Measurements from ENCODE around the gene MRPS22. TPM values are rescaled to one million over a fixed set of nuclear protein-coding genes. Genes with fewer than 3 reads are reported as not detected.
"Not testable (repeated sequence)": the region's sequence is repeated elsewhere in the genome, so short reads cannot be mapped to it uniquely, and the experiment has no call there.

Gene MRPS22
- total RNA-seq, 4 donors from 2014 or later = 38.7 to 72.3 (median 45.9) TPM

DNA sequence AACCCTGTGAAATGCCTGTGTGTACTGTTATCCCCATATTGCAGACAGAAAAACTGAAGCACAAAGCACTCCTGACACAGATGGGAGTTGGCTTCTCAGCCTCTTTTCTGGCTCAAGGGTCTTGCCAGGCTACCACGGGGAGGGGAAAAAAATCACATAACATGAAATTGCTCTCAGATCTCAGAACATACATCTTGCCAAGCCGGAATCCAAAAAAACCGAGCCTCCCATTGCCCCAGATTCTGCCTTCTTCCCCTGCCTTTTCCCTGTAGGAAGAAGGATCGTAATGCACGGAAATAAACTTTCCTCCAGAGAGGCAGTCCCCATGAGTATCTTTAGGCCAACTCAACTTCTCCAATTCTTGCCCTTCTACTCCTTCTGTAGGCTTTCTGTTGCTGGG, 16.6 kb upstream of the MRPS22 start:
- H3K4me3 ChIP-seq = no peak overlapping the region

DNA sequence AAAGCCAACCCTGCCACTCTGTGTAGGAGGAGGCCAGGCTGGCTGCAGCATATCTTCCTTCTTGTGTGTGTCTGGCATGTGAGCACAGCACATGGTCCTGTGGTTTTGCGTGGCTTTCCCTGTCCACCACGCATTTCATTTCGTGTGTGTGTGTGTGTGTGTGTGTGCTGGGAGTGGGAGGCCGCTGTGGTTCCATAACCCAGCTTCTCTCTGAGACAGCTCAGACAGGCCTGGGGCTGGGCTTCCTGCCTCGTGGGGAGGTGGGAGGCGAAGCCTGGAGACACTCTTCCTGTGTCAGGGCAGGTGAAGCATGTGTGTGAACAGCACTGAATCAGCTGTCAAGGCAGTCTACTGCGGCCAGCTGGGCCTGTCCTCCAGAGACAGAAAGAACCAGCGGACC, 16.0 kb upstream of the MRPS22 start:
- H3K27me3 ChIP-seq = no peaks in the 10 kb centered on the region
- no peak overlapping the region for H3K27ac ChIP-seq
- no peak for TF ChIP-seq CTCF (IDR thresholded peaks at IDR 0.05)
- TF ChIP-seq POLR2A (IDR thresholded peaks at IDR 0.05) = no peak
- H3K36me3 ChIP-seq = no peaks in the 10 kb centered on the region
- no peak overlapping the region for H3K4me3 ChIP-seq
- DNase-seq = no peak
- H3K9me3 ChIP-seq = no peaks in the 10 kb centered on the region
- H3K4me1 ChIP-seq = peaks cover 0 to 8% (median 3%) of the 10 kb centered on the region in 4 donors

More for the DNA sequence above, 16.6 kb upstream of the MRPS22 start:
- Histone ChIP-seq H3K36me3 (no peaks in the 10 kb centered on the region), H3K9me3 (no peaks in the 10 kb centered on the region), H3K4me1 (peaks cover 0 to 8% (median 3%) of the 10 kb centered on the region in 4 donors), H3K27ac (no peak overlapping the region), H3K27me3 (no peaks in the 10 kb centered on the region)
- no peak for DNase-seq
- TF ChIP-seq POLR2A (IDR thresholded peaks at IDR 0.05) (no peak), CTCF (IDR thresholded peaks at IDR 0.05) (no peak)

GRCh38 chr3:139328356-139328755, 15.5 kb upstream of the MRPS22 start:
- Histone ChIP-seq H3K27ac (no peak overlapping the region), H3K9me3 (no peaks in the 10 kb centered on the region), H3K27me3 (no peaks in the 10 kb centered on the region), H3K36me3 (no peaks in the 10 kb centered on the region), H3K4me3 (no peak overlapping the region), H3K4me1 (peaks cover 0 to 8% (median 3%) of the 10 kb centered on the region in 4 donors)
- TF ChIP-seq POLR2A (IDR thresholded peaks at IDR 0.05) (no peak), CTCF (IDR thresholded peaks at IDR 0.05) (no peak)
- no peak for DNase-seq

DNA sequence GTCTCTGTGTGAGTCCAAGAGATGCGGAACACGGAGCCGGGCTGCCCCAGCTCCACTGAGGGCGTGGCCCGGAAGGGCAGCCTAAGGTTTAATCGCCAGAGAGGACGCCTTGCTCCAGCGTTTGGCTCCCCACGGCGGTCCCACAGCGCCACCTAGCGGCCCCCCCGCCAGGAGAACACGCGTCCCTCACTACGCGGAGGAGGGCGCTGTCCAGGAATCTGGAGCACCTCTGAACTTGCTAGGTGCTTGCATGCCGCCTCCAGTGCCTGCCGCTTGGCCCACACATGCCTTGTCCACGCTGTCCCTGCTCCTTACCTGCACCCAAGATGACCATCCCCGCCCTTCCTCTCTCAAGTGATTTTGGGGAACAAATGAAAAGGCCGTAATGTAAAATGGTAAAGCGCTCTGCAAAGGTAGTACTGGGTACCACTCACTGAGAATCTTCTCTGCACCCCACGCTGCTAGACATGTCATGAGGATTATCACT, 14.4 kb upstream of the MRPS22 start:
- no peaks in the 10 kb centered on the region for H3K36me3 ChIP-seq
- H3K4me1 ChIP-seq = peaks cover 0 to 8% (median 3%) of the 10 kb centered on the region in 4 donors
- H3K27ac ChIP-seq = no peak overlapping the region
- H3K27me3 ChIP-seq = no peaks in the 10 kb centered on the region
- peak overlapping the region; percentile 7 to 26 (median 10) for H3K4me3 ChIP-seq
- H3K9me3 ChIP-seq = no peaks in the 10 kb centered on the region
- peak; percentile 70 to 94 (median 94) for DNase-seq
- no peak for TF ChIP-seq POLR2A (IDR thresholded peaks at IDR 0.05)
- TF ChIP-seq CTCF (IDR thresholded peaks at IDR 0.05) = peak; percentile 63 to 99 (median 98)

DNA sequence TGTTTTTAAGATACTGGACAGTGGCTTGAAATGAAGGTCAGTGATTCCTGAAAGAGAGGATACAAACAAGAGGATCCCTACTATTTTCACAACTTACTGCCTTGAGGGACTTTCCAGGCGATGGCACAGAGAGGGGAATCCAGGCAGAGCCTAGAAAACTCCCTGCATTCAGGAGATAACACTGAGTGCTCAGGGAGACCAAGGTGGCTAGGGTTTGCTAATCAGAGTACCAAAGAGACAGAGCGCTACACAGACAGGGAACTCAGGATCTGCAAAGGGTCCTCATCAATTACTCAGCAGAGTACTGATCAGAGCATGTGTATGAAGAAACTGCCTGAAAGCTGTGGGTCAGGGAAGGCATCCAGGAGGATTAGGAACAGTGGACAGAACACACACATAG, 11.7 kb upstream of the MRPS22 start:
- Histone ChIP-seq H3K27me3 (no peaks in the 10 kb centered on the region), H3K9me3 (no peaks in the 10 kb centered on the region), H3K36me3 (no peaks in the 10 kb centered on the region), H3K4me1 (peaks cover 0 to 8% (median 3%) of the 10 kb centered on the region in 4 donors), H3K4me3 (no peak overlapping the region), H3K27ac (no peak overlapping the region)
- TF ChIP-seq CTCF (IDR thresholded peaks at IDR 0.05) = no peak
- TF ChIP-seq POLR2A (IDR thresholded peaks at IDR 0.05) = no peak
- no peak for DNase-seq

- H3K27ac ChIP-seq, H3K36me3 ChIP-seq, H3K4me1 ChIP-seq, H3K9me3 ChIP-seq, H3K27me3 ChIP-seq, H3K4me3 ChIP-seq, DNase-seq: not testable (repeated sequence)
These were observed 9.1 kb upstream of the MRPS22 start for GRCh38 chr3:139334675-139335074.

All from Peyer's patch (tissue), 4 donors.